Activated CD8-positive, alpha-beta T cell treated with anti-CD3 and anti-CD28 coated beads for 36 hours (primary cell): ENCODE data around the gene DLX4. TPM values are rescaled to one million over a fixed set of nuclear protein-coding genes. Genes with fewer than 3 reads are reported as not detected.

Experiments used
- ATAC-seq: fragments of 200-7000 bp; cut with Tn5 transposase; one replicate; pipeline ENCODE4 v1.10.0; 2021; ENCODE audit warnings: mild to moderate bottlenecking, moderate library complexity
- CTCF ChIA-PET: fragments of 350-600 bp; sonication (Branson Sonifier 250); formaldehyde crosslinking; loops from one replicate; lab custom pipeline; 2021; ENCODE audit warnings: antibody characterized with exemption; lab: Charles Lee
- POLR2A ChIA-PET: fragments of 350-600 bp; sonication (Branson Sonifier 250); formaldehyde crosslinking; loops from one replicate; lab custom pipeline; 2021; ENCODE audit warnings: antibody characterized with exemption; lab: Charles Lee
- DNase-seq: peaks from one replicate; pipeline ENCODE4 v3.0.0-alpha.2; 2020
- H3K27ac Mint-ChIP-seq: one replicate; pipeline ENCODE4 v1.8.0; 2021; ENCODE audit warnings: mild to moderate bottlenecking, mixed read lengths
- H3K27me3 Mint-ChIP-seq: one replicate; pipeline ENCODE4 v1.8.0; 2021; ENCODE audit warnings: mixed read lengths
- H3K36me3 Mint-ChIP-seq: one replicate; pipeline ENCODE4 v1.8.0; 2021; ENCODE audit warnings: low read depth, mixed read lengths
- H3K4me1 Mint-ChIP-seq: one replicate; pipeline ENCODE4 v1.8.0; 2021; ENCODE audit warnings: low read depth, mixed read lengths
- H3K4me3 Mint-ChIP-seq: one replicate; pipeline ENCODE4 v1.8.0; 2021; ENCODE audit warnings: mild to moderate bottlenecking, moderate library complexity, mixed read lengths
- H3K9me3 Mint-ChIP-seq: one replicate; pipeline ENCODE4 v1.8.0; 2021; ENCODE audit warnings: mixed read lengths
- CTCF ChIP-seq: fragments of 200-600 bp; IDR thresholded peaks from one replicate; pipeline ENCODE4 v1.8.0; 2022; ENCODE audit warnings: antibody characterized with exemption, mild to moderate bottlenecking
- intact Hi-C: fragments of 100-400 bp; cut with micrococcal nuclease; formaldehyde crosslinking; loops from one replicate; pipeline ENCODE4 v1.10.0; 2022
- total RNA-seq, 2 experiments: library from RNA; stranded (reverse); gene quantifications; one replicate each; pipeline ENCODE4 v1.2.3, GENCODE V29; 2021

DLX4 gene
- total RNA-seq, 2 experiments from 2014 or later, result 0.43 to 0.81 TPM

DNA sequence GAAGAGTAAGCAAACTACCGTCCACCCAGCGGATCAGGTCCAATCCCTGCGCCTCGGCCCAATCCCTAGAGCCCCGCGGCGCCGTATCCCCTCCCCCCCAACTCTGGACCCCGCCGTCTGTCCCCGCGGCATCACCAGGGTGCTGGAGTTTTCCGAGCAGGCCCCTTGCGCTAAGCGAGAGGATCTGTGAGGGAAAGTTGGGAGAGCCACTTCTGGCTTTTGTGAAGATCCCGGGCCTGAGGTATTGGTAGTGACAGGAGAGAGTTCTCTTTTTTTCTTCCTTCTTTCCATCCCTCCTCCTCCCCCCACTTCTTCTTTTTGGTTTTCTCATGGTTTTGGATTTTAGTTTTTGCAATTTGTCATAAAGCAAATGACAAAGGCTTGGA, 3.5 kb upstream of the DLX4 start:
- intact Hi-C loops, result no loop called here

GRCh38 chr17:49966767-49967166, 2.2 kb upstream of the DLX4 start:
- DNase-seq (no peak), ATAC-seq (no peak)
- CTCF ChIA-PET, result interaction anchor here (0.7 to 4.5 kb wide), 6 partner anchors 10 to 127 kb away, joined by 3 to 35 read pairs (median 4); partner anchors contain the start of gene DLX3
- intact Hi-C loops, result no loop called here
- no peak overlapping the region for H3K4me3 Mint-ChIP-seq
- H3K4me1 Mint-ChIP-seq, result peaks cover 50% of the 10 kb centered on the region
- H3K36me3 Mint-ChIP-seq, result no peaks in the 10 kb centered on the region
- peaks cover 79% of the 10 kb centered on the region for H3K27me3 Mint-ChIP-seq
- H3K27ac Mint-ChIP-seq, result no peak overlapping the region
- no peaks in the 10 kb centered on the region for H3K9me3 Mint-ChIP-seq
- no peak for TF ChIP-seq CTCF
- POLR2A ChIA-PET, result interaction anchor here (0.6 to 1.9 kb wide), 2 partner anchors 10 to 363 kb away, joined by 3 to 4 read pairs; no protein-coding TSS in a partner anchor

More for the DNA sequence above, 3.5 kb upstream of the DLX4 start:
- Mint-ChIP-seq H3K27ac (no peak overlapping the region), H3K9me3 (no peaks in the 10 kb centered on the region), H3K4me3 (no peak overlapping the region), H3K36me3 (no peaks in the 10 kb centered on the region), H3K27me3 (peaks cover 68% of the 10 kb centered on the region), H3K4me1 (peaks cover 41% of the 10 kb centered on the region)
- ATAC-seq (no peak), DNase-seq (no peak)
- TF ChIP-seq CTCF, result no peak
- CTCF ChIA-PET, result interaction anchor here (1.3 to 4.5 kb wide), 3 partner anchors 13 to 85 kb away, joined by 4 to 35 read pairs (median 18); no protein-coding TSS in a partner anchor
- POLR2A ChIA-PET, result interaction anchor here (0.6 kb wide), 1 partner anchor 239 kb away, joined by 5 read pairs; no protein-coding TSS in a partner anchor

GRCh38 chr17:49967205-49967604, 1.8 kb upstream of the DLX4 start:
- intact Hi-C loops, result no loop called here
- no peaks in the 10 kb centered on the region for H3K36me3 Mint-ChIP-seq
- no peak for ATAC-seq
- H3K4me1 Mint-ChIP-seq, result peaks cover 51% of the 10 kb centered on the region
- ChIA-PET POLR2A (interaction anchor here (0.6 to 1.9 kb wide), 2 partner anchors 10 to 364 kb away, joined by 3 to 4 read pairs; no protein-coding TSS in a partner anchor), CTCF (interaction anchor here (0.7 to 4.5 kb wide), 4 partner anchors 15 to 127 kb away, joined by 3 to 35 read pairs (median 10); partner anchors contain the start of gene DLX3)
- no peaks in the 10 kb centered on the region for H3K9me3 Mint-ChIP-seq
- TF ChIP-seq CTCF, result no peak
- no peak overlapping the region for H3K27ac Mint-ChIP-seq
- H3K27me3 Mint-ChIP-seq, result peaks cover 80% of the 10 kb centered on the region
- H3K4me3 Mint-ChIP-seq, result no peak overlapping the region
- DNase-seq, result no peak

- TF ChIP-seq CTCF, result no peak
- intact Hi-C loops, result no loop called here
- DNase-seq (no peak), ATAC-seq (no peak)
- Mint-ChIP-seq H3K9me3 (no peaks in the 10 kb centered on the region), H3K36me3 (no peaks in the 10 kb centered on the region), H3K27me3 (peaks cover 79% of the 10 kb centered on the region), H3K27ac (no peak overlapping the region), H3K4me1 (peaks cover 51% of the 10 kb centered on the region), H3K4me3 (peak overlapping the region; percentile 82)
- POLR2A ChIA-PET, result interaction anchor here (0.6 to 1.9 kb wide), 2 partner anchors 11 to 364 kb away, joined by 3 to 4 read pairs; no protein-coding TSS in a partner anchor
- CTCF ChIA-PET, result interaction anchor here (0.7 to 4.5 kb wide), 4 partner anchors 15 to 126 kb away, joined by 3 to 35 read pairs (median 10); partner anchors contain the start of gene DLX3
These were observed 1.2 kb upstream of the DLX4 start for GRCh38 chr17:49967621-49968404.
